ENCODE data around the gene ABCA4.

DNA sequence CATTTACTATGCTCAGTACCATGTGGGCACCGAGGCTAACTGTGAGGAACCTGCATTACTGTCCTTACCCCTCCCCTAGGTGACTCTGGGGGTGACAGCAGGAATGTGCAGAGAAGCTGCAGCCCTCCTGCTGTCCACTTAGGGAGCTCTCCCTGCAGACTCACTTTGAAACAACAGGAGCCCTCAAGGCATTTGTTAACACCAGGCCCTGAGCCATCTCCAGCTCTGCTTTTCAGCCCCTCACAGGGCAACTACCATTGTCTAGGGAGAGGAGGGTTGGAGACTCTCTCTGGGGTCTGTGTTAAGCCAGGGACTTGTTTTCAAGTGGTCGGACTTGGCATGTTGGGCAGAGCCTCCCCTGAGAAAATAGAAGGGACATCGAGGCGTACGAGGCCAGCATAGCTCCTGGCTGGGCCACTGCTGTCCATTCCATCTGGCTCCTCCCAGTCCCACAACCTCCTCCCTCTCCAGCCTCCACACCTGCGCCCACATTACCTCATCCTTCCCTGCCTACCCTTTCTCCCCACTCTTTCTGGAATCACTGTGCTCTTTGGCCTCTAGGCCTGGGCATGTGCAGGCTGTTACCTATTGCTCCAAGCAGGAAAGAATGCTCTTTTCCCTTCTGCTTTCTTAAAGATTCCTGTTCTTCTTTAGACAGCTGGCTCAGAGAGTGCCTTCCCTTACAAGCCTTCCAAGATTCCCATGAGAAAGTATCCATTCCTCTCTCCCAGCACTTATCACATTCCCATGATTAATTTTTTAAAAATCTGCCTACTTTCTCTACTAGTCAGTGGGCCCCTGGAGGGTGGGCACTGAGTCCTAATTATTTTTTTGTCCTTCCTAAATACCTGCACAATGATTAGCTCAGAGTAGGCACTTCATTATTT is 109.0 kb downstream of the ABCA4 start:
- TF ChIP-seq POLR2AphosphoS5 (IDR thresholded peaks at IDR 0.05; ENCODE audit: borderline replicate concordance, low read depth, low read length), result no peak
- TF ChIP-seq EZH2 (IDR thresholded peaks at IDR 0.05), result no peak

All from SK-N-MC (cell line).